GM18507 (cell line): ENCODE data around the gene TBC1D4.

Experiments used
- DNase-seq: peaks from one replicate; pipeline ENCODE4 v3.0.0; 2011; ENCODE audit warnings: low read depth; ENCODE audit not compliant: insufficient read length; ENCODE audit errors: extremely low spot score
- FAIRE-seq: peaks from 2 replicates; lab custom pipeline; 2011; peaks lifted over from hg19 to GRCh38; lab: Jason Lieb, UNC

TBC1D4 gene

DNA sequence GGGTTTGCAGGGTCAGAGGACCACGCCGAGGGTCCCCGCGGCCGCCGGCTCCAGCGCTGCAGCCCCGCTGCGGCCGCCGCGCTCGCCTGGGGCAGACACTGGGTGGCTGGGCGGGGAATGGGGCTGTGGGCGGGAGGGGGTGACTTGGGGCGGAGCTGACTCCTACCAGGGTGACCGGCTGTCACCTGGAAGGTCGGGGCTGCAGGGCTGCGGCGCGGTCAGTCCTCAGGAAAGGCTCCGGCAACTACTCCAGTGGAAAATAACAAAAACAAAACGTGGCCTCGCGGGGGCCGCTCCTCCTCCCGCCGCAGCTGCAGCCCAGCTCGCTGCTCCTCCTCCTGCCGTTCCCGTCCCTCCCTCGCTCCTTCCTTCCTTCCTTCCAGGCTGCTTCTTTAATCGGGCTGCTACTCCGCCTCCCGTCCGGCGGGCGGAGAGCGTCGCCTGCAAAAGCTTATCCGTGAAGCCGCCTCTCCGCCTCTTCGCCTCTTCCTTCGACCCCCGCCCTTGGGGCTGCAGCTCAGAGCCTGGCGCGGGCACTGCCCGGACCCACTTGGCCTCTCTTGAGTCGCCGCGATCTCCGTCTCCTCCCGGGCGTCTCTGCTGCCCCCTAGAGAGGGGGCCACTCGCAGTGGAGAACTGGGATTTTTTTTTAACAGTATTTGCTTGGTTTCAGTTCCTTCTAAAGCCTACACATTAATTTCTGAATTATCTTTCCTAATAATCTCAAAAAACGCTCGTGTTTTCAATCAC, at the start of gene TBC1D4:
Gene TBC1D4, minus strand, starts transcription at position 100 of the 750 bp plus-strand sequence. CDS start 402 bp downstream, outside the sequence.
- peak; percentile 71 for FAIRE-seq
- DNase-seq, result peak; percentile 54

DNA sequence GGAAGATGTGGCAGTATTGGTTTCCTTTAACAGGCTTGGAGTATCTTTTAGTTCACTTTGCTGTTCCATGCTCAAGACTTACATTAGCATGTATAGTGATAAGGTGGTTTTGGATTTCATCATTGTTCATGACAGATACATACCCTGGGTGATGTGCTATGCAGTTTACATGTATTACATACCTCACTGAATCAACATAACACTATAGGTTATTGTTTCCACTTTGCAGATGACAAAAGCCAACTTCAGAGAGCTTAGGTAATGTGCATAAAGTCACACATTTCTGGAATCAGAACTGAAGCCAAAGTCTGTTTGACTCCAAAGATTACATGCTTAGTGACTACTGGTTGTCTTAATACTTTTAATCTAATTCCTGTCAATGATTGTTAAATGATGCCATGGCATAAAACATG, 48.6 kb upstream of the TBC1D4 start:
- DNase-seq (no peak), FAIRE-seq (peak; percentile 67)

DNA sequence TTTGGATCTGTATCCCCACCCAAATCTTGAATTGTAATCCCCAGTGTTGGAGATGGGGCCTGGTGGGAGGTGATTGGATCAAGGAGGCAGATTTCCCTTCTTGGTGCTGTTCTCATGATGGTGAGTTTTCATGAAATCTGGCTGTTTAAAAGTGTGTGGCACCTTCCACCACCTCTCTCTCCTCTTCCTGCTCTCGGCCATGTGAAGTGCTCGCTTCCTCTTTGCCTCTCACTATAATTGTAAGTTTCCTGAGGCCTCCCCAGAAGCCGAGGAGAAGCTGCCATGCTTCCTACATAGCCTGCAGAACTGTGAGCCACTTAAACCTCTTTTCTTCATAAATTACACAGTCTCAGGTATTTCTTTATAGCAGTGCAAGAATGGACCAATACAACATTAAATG, 40.0 kb upstream of the TBC1D4 start:
- DNase-seq (no peak), FAIRE-seq (peak; percentile 75)

DNA sequence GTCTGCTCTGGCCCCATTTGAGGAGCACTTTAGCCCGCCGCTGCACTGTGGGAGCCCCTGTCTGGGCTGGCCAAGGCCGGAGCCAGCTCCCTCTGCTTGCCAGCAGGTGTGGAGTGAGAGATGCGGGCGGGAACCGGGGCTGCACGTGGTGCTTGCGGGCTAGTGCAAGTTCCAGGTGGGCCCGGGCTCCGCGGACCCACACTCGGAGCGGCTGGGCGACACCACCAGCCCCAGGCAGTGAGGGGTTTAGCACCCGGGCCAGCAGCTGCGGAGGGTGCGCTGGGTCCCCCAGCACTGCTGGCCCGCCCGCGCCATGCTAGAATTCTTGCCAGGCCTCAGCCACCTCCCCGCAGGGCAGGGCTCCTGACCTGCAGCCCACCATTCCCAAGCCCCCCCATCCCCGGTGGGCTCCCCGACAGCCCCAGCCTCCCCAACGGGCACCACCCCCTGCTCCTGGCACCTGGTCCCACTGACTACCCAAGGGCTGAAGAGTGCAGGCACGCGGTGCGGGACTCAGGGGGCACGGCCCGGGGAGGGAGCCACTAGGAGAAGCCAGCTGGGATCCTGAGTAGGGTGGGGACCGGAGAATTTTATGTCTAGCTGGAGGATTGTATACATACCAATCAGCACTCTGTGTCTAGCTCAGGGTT, 36.6 kb upstream of the TBC1D4 start:
- no peak for DNase-seq
- no peak for FAIRE-seq

- FAIRE-seq (peak; percentile 69), DNase-seq (no peak)
Measured at GRCh38 chr13:75514080-75514995, 32.4 kb upstream of the TBC1D4 start.

GRCh38 chr13:75513271-75513670, 31.3 kb upstream of the TBC1D4 start:
- DNase-seq (no peak), FAIRE-seq (peak; percentile 68)

- FAIRE-seq, result peak; percentile 95
- peak; percentile 37 for DNase-seq
Measured at GRCh38 chr13:75512253-75512652, 30.3 kb upstream of the TBC1D4 start.

DNA sequence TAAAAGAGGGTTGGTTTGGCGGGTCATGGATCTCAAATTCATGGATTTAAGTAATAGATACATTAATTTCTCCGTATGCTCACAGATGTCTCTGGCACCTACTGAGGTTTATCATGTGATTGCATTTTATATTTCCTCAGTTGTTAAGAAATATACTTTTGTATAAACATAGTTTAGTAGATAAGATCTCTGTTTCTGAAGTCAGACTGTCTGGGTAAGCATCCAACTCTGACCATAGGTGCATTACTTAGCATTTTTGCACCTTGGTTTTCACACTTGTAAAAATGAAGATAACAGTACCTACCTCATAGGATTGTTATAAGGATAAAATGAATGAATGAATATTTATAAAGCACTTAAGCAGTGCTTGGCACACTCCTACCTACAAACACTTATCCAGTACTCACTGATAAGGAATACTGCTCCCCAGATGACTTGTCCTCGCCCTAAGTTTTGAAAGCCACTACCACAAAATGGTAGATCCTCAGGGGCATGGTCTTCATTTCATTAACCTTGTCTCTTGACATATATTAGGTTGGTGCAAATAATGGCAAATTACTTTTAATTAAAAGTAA, 29.2 kb upstream of the TBC1D4 start:
- FAIRE-seq (no peak), DNase-seq (no peak)

DNA sequence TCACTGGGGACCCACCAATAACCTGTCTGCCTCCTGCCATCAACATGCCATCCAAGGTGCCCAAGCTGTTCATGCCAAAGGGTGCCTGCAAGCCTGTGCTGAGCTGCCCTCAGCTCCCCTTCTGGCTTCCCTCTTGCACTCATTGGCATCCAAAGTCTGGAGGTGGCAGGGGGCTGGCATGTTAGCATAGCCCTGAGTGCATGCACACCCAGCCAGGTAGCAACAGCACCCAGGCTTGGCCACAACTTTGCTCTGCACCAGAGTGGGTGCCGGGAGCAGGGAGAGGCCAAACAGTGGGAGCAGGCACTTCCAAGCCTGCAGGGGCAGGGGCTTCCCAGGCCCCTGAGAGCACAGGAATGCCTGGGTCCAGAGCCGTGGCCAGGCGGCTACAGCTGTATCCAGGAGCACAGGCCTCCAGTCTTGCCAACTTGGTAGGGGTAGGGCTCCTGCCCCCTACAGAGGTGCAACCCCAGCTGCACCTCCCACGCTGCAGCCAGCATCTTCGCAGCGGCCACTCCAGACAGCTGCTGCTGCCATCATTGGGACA, 26.1 kb upstream of the TBC1D4 start:
- FAIRE-seq (no peak), DNase-seq (no peak)

- no peak for DNase-seq
Measured at GRCh38 chr13:75507027-75508001, 25.3 kb upstream of the TBC1D4 start.

GRCh38 chr13:75506018-75506417, 24.0 kb upstream of the TBC1D4 start:
- FAIRE-seq, result peak; percentile 15
- DNase-seq, result no peak

More at GRCh38 chr13:75507027-75508001, 25.3 kb upstream of the TBC1D4 start:
- FAIRE-seq, result peak; percentile 18

DNA sequence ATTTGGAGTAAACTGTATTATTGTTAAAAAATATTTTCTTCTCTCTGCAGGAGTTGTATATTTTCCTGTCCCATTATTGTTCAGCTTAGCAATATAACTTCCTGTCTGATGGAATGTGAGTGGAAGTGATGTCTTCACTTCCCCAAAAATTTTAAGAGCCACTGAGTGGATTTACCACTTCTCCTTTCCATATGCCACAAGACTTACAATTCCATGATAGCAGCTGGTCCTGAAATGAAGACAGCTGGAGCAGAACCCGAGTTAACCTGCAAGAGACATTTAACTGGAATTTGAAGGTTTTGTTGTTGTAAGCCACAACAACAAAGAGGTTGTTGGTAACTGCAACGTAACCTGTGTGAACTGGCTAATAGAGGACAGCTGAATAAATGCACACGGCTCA, 23.4 kb upstream of the TBC1D4 start:
- FAIRE-seq (no peak), DNase-seq (no peak)

GRCh38 chr13:75495938-75496337, 14.0 kb upstream of the TBC1D4 start:
- no peak for DNase-seq
- no peak for FAIRE-seq

DNA sequence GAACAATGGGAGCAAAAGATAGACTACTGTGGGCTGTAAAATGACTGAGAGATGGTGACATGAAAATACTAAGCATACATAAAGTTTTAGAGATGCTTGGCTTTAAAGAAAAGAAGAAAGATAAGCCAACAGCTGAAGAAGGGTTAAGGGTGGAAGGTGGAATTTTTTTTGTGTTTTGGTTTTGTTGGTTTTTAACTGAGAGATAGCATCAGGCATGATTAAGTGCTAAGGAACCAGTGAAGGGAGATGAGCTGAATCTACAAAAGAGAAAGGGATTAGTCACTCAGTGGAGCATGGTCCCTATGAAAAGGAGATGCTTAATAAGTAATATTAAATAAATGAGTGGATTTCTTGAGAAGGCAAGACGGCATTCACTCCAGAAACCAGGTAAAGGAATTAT, 12.5 kb upstream of the TBC1D4 start:
- DNase-seq (no peak), FAIRE-seq (no peak)

DNA sequence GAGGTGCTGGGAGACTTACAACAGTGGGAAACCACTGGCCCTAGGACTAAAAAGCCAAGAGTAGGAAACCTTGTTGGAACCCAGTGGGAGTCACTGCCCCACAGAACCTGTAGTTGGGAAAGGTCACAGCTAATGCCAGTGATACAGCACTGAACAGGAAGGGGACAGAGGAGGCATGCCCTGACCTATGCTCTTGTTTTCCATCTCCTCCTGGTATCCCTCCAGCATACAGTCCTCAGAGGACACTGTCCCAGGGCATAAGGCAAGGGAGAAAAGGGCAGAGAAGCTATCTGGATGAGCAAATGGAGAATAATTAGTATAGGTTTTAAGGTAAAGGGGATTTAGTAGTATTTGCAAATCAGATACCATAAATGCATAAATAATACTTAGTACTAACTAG, 11.2 kb upstream of the TBC1D4 start:
- FAIRE-seq (no peak), DNase-seq (no peak)

- FAIRE-seq, result no peak
- no peak for DNase-seq
Measured at GRCh38 chr13:75492389-75492788, 10.4 kb upstream of the TBC1D4 start.

DNA sequence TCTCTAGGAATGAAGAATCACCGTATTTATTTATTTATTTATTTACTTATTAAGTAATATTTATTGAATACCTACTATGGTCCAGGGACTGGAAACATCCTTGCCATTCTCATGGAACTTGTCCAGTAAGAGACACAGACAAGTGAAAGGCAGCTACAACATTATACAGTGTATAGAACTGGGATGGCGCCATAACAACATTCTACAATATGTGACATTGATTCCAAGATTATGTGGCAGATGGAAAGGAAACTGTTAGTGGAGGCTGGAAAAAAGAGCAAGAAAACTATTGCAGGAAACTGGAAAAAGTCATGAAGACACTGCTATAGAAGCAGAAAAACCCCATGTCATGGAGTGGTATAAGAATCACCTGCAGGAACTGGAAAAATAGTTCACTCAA, 9.4 kb upstream of the TBC1D4 start:
- DNase-seq (no peak), FAIRE-seq (no peak)

GRCh38 chr13:75489502-75490263, 7.7 kb upstream of the TBC1D4 start:
- DNase-seq (no peak), FAIRE-seq (peak; percentile 95)
